Prostate gland (tissue), 2 donors: ENCODE measurements around the gene FOXN1.

Experiments
- CTCF ChIP-seq, 4 experiments: fragments of 200-600 bp in 2 of 4; fragments of 450-650 bp in 2 of 4; sonication (generic) in 2 of 4; IDR thresholded peaks; 1 replicate in 3 of 4; 2 replicates in 1 of 4; pipeline ENCODE4 v1.5.1; 2016 to 2019; ENCODE audit warnings: antibody characterized with exemption in 4 of 4, mild to moderate bottlenecking in 2 of 4, moderate library complexity in 2 of 4
- POLR2A ChIP-seq: fragments of 450-650 bp; IDR thresholded peaks from one replicate; pipeline ENCODE4 v1.6.1; 2016; ENCODE audit warnings: antibody characterized with exemption, mild to moderate bottlenecking
- POLR2AphosphoS5 ChIP-seq: sonication (generic); formaldehyde crosslinking; IDR thresholded peaks from one replicate; pipeline ENCODE4 v1.6.1; 2017; ENCODE audit warnings: antibody characterized with exemption

GRCh38 chr17:28580959-28581358 is 74.8 kb downstream of the FOXN1 start:
- no peak for TF ChIP-seq CTCF (IDR thresholded peaks at IDR 0.05)
- TF ChIP-seq POLR2A, result no peak
- no peak for TF ChIP-seq POLR2AphosphoS5
